Fibroblast of pulmonary artery (primary cell): ENCODE measurements around the gene NUCB1.

Source experiments
- DNase-seq: peaks from one replicate; pipeline ENCODE4 v3.0.0-alpha.2; 2010; ENCODE audit warnings: low read depth
- H3K4me3 ChIP-seq: replicated peaks from 2 replicates; pipeline ENCODE4 v1.5.1; 2011; ENCODE audit warnings: low read depth, mild to moderate bottlenecking, control low read depth, low read length, moderate library complexity
- TF ChIP-seq, protein P1 (sequence below): IDR thresholded peaks from 2 replicates; pipeline ENCODE4 v1.5.1; 2011; ENCODE audit warnings: mild to moderate bottlenecking, control low read depth, low read length, inconsistent platforms; ENCODE audit errors: missing control alignments

The NUCB1 gene

DNA sequence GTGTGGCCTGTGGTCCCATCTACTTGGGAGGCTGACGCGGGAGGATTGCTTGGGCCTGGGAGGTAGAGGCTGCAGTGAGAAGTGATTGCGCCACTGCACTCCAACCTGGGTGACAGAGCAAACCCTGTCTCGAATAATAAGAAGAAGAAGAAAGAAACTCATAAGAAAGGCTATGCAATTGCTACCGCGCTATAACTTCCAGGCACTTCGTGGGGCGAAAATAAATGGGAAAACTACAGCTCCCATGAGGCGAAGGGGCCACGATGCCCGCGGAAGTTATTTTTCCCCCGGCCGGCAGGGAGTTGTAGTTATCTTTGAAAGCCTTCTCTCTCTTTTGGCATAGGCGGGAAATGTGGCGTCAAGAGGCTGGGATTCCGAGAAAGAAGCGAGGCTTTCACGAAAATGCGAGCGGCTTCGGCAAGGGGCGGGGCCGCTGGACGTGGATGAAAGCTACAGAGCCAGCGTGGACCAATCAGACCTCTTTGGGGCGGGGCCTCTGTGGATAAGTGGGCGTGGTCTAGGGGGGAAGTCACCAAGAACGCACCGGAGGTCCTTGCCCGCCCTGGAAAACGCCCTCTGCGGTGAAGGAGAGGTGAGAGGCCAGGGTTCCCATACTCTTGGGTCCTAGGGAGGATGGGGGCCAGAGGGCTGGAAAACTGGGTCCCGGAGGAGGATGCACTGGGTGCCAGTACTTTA, at the start of gene NUCB1:
Gene NUCB1, plus strand, starts transcription at position 532 of the 696 bp plus-strand sequence. CDS start 485 bp downstream, outside the sequence.
- peak; percentile 99 for DNase-seq
- TF ChIP-seq, protein P1, sequence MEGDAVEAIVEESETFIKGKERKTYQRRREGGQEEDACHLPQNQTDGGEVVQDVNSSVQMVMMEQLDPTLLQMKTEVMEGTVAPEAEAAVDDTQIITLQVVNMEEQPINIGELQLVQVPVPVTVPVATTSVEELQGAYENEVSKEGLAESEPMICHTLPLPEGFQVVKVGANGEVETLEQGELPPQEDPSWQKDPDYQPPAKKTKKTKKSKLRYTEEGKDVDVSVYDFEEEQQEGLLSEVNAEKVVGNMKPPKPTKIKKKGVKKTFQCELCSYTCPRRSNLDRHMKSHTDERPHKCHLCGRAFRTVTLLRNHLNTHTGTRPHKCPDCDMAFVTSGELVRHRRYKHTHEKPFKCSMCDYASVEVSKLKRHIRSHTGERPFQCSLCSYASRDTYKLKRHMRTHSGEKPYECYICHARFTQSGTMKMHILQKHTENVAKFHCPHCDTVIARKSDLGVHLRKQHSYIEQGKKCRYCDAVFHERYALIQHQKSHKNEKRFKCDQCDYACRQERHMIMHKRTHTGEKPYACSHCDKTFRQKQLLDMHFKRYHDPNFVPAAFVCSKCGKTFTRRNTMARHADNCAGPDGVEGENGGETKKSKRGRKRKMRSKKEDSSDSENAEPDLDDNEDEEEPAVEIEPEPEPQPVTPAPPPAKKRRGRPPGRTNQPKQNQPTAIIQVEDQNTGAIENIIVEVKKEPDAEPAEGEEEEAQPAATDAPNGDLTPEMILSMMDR = peak; percentile 29
- H3K4me3 ChIP-seq = peak within 1 kb of the TSS; percentile 99

DNA sequence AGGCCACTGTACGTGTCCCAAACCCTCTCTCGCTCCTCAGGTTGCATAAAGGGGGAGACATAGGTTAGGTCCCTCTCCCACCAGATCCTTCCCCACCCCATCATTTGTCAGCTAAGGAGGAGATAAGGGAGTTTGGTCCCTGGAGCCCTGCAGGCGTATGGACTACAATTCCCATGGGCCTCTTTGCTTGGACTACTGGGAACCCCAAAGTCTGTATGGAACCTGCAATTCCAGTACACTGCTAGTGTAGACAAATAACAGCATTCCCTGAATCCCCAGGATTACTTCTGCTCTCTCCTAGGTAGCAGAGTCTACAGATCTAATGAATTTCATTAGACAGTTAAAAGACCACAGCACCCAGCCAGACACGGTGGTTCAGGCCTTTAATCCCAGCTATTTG, 47.8 kb upstream of the NUCB1 start:
- TF ChIP-seq, protein P1 = no peak
- DNase-seq = no peak
- H3K4me3 ChIP-seq = no peak overlapping the region

DNA sequence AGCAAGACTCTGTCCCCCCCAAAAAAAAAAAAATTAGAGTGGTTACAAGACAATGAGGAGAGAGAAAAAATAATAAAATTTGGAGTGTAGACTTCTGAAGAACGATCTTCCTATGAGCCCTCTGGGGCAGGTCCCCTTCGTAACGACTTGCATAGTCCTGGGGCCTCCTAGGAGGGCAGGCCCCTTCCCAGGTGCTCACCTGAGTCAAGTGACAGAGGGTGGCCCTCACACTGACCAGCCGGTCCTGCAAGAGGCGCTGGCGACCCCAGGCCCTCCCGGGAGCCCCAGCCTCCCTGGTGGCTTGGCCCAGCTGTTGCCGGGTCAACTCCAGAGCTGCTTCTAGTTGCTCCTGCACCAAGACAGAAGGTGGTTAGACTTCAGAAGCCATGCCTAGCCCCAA, 46.6 kb upstream of the NUCB1 start:
- DNase-seq = no peak
- TF ChIP-seq, protein P1 = no peak
- no peak overlapping the region for H3K4me3 ChIP-seq

DNA sequence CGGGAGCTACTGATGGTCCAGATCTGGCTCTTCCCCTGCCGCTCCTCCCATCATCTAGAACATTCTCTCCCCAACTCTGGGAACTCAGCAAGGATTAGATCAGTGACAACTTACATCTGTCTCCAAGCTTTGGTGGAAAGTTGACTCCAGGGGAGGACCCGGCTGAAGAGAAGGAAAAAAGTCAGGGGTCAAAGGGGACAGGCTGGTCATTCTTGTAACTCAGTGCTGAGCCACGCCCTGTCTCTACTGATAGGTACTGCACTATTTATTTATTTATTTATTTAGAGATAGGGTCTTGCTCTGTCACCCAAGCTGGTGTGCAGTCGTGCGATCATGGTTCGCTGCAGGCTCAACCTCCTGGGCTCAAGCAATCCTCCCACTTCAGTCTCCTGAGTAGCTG, 46.0 kb upstream of the NUCB1 start:
- no peak overlapping the region for H3K4me3 ChIP-seq
- TF ChIP-seq, protein P1 = no peak
- DNase-seq = no peak

DNA sequence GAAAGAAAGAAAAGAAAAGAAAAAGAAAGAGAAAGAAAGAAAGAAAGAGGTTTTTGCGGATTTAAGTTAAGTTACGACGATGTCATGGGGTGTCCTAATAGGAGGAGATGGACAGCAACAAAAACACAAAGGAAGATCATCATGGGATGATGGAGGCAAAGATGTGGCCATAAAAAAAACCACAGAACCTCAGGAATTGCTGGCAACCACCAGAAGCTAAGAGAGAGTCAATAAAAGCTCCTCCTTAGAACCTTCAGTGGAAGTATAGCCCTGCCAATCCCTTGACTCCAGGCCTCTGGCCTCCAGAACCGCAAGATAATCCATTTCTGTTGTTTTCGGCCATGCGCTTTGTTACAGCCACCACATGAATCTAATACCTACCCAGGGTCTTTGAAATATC, 43.2 kb upstream of the NUCB1 start:
- TF ChIP-seq, protein P1 = no peak
- no peak overlapping the region for H3K4me3 ChIP-seq
- DNase-seq = no peak

DNA sequence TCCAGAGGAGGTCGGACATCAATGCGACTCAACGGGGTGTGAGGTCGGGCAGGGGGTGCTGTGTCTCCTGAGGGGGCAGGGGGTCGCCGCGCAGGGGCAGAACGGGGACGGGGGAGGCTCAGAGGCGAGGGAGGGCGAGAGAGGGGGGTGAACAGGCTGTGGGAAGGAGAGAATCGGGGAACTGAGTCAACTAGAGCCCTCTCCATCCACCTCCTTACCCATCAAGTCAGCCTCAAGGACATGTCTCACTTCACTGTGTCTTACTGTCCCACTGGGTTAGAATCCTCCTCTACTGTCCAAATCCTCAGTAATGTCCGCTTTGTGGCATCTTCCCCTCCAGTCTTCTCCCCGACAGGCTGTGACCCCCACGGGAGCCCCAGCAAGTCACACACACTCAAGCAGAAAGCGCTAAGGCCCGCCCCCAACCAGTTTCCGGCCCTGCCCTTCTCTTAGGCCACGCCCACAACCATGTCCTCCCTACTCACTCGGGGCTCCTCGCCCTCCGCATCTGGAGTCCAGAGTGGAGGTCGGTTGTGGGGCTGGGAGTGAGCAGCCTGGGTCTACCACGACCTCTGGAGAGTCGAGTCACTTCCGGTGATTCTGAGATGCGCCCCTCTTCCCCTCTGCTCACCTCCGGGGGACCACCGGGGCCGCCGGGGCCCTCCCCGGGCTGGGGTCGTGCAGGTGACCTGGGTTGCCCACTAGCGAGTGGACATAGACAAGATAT, 41.0 kb upstream of the NUCB1 start:
- no peak for DNase-seq
- TF ChIP-seq, protein P1 = no peak
- no peak overlapping the region for H3K4me3 ChIP-seq
